Transverse colon (tissue), 4 donors: ENCODE measurements around the gene ZC3H12C.

Experiments used
- CTCF ChIP-seq, 5 experiments: fragments of 200-600 bp in 3 of 5; fragments of 450-650 bp in 2 of 5; sonication (generic) in 3 of 5; IDR thresholded peaks; 1 replicate in 2 of 5; 2 replicates in 3 of 5; pipeline ENCODE4 v1.5.1; 2016 to 2017; ENCODE audit warnings: antibody characterized with exemption in 5 of 5, inconsistent platforms in 3 of 5, mild to moderate bottlenecking in 2 of 5, moderate library complexity in 1 of 5
- EP300 ChIP-seq: sonication (generic); formaldehyde crosslinking; IDR thresholded peaks from one replicate; pipeline ENCODE4 v1.6.1; 2017; ENCODE audit warnings: antibody characterized with exemption, low read depth
- POLR2A ChIP-seq: fragments of 450-650 bp; IDR thresholded peaks from one replicate; pipeline ENCODE4 v1.6.1; 2016; ENCODE audit warnings: antibody characterized with exemption, mild to moderate bottlenecking, moderate library complexity
- POLR2AphosphoS5 ChIP-seq, 3 donors: sonication (generic); formaldehyde crosslinking; IDR thresholded peaks; one replicate each; pipeline ENCODE4 v1.6.1; 2016; ENCODE audit warnings: antibody characterized with exemption in 3 of 3

- TF ChIP-seq POLR2A (no peak), POLR2AphosphoS5 (IDR thresholded peaks at IDR 0.05) (no peak), CTCF (IDR thresholded peaks at IDR 0.05) (no peak), EP300 (no peak)
These were observed 7.8 kb upstream of the ZC3H12C start for GRCh38 chr11:110085255-110085838.
